Measurements from ENCODE around the gene SCRT2.

SCRT2 gene

GRCh38 chr20:615514-615913, 60.1 kb downstream of the SCRT2 start:
- no peak for DNase-seq (ENCODE audit: extremely low read depth, low read depth)
- no peak for TF ChIP-seq CTCF (IDR thresholded peaks at IDR 0.05; ENCODE audit: low read depth, low read length)

- no peak for DNase-seq (ENCODE audit: extremely low read depth, low read depth)
- TF ChIP-seq CTCF (IDR thresholded peaks at IDR 0.05; ENCODE audit: low read depth, low read length): no peak
Observed at GRCh38 chr20:611843-612185, 63.8 kb downstream of the SCRT2 start.

All from AG09319 (cell line).